K562 (cell line): Measurements from ENCODE around the gene ARSI. TPM values are rescaled to one million over a fixed set of nuclear protein-coding genes. Genes with fewer than 3 reads are reported as not detected.

Experiments
- ATAC-seq: fragments of 200-7000 bp; cut with Tn5 transposase; 3 replicates; pipeline ENCODE4 v1.9.1; 2020; ENCODE audit warnings: moderate library complexity
- BruUV-seq: library from RNA; stranded (reverse); fragments of 400-500 nt; replicated peaks from 2 replicates; lab custom pipeline; 2021; lab: Mats Ljungman, UMichigan
- CTCF ChIA-PET: fragments of 300-600 bp; formaldehyde crosslinking; extraction: SDS; loops from one replicate; lab custom pipeline; 2021; ENCODE audit warnings: low intra/inter-chr PET ratio; lab: Yijun Ruan, JAX
- POLR2A ChIA-PET: fragments of 300-600, 350-650 bp; sonication (Branson Sonifier 250); formaldehyde crosslinking; extraction: SDS; loops from one replicate; lab custom pipeline; 2021; ENCODE audit warnings: antibody characterized with exemption, inconsistent platforms; lab: Yijun Ruan, JAX
- DNase-seq, 4 experiments: peaks; one replicate each; pipeline versions ENCODE4 v3.0.0 to v3.0.0-alpha.2; 2011 to 2018; ENCODE audit warnings: low spot score in 3 of 4, mixed read lengths in 3 of 4; ENCODE audit errors: extremely low read depth in 1 of 4
- FAIRE-seq: peaks from 2 replicates; lab custom pipeline; 2011; peaks lifted over from hg19 to GRCh38; lab: Jason Lieb, UNC
- H2AFZ ChIP-seq: 2 replicates; pipeline ENCODE4 v1.6.0; 2011; ENCODE audit warnings: low read depth, low read length, control low read depth, inconsistent platforms
- H3K27ac ChIP-seq: fragments of 200-600 bp; 3 replicates; pipeline ENCODE4 v1.8.0; 2011; ENCODE audit warnings: low read depth, mild to moderate bottlenecking, control low read depth, inconsistent platforms, low read length, moderate library complexity, mixed read lengths; ENCODE audit errors: extremely low read depth
- H3K27me3 ChIP-seq, 2 experiments: fragments of 300-600 bp in 1 of 2; 2 replicates in 1 of 2; 3 replicates in 1 of 2; pipeline versions ENCODE4 v1.6.0 to v1.8.0; 2011; ENCODE audit warnings: inconsistent platforms in 2 of 2, low read length in 2 of 2, mild to moderate bottlenecking in 1 of 2, mixed read lengths in 1 of 2, moderate library complexity in 1 of 2; ENCODE audit not compliant: control insufficient read depth in 2 of 2, insufficient read depth in 2 of 2
- H3K36me3 ChIP-seq: fragments of 300-600 bp; 3 replicates; pipeline ENCODE4 v1.8.0; 2011; ENCODE audit warnings: mild to moderate bottlenecking, low read length, inconsistent platforms; ENCODE audit not compliant: control insufficient read depth, insufficient read depth
- H3K4me1 ChIP-seq, 2 experiments: fragments of 200-600 bp in 1 of 2; replicated peaks in 1 of 2; 2 replicates in 1 of 2; 3 replicates in 1 of 2; pipeline versions ENCODE4 v1.5.1 to v1.8.0; 2011; ENCODE audit warnings: inconsistent platforms in 2 of 2, low read length in 2 of 2, mild to moderate bottlenecking in 1 of 2, mixed read lengths in 1 of 2, moderate library complexity in 1 of 2; ENCODE audit not compliant: control insufficient read depth in 2 of 2, insufficient read depth in 2 of 2
- H3K4me2 ChIP-seq: 2 replicates; pipeline ENCODE4 v1.6.1; 2011; ENCODE audit warnings: low read length, control low read depth, inconsistent platforms, mixed read lengths; ENCODE audit not compliant: insufficient read depth
- H3K4me3 ChIP-seq: fragments of 200-600 bp; sonication (generic), shearing (Covaris generic); 2 replicates; pipeline ENCODE4 v1.5.1; 2016; ENCODE audit warnings: control low read depth, inconsistent platforms
- H3K79me2 ChIP-seq: fragments of 200-600 bp; 3 replicates; pipeline ENCODE4 v1.8.0; 2011; ENCODE audit warnings: low read length, inconsistent platforms; ENCODE audit not compliant: control insufficient read depth, insufficient read depth
- H3K9ac ChIP-seq, 2 experiments: 2 replicates each; pipeline versions ENCODE4 v1.6.0 to v1.6.1; 2011; ENCODE audit warnings: low read depth in 2 of 2, low read length in 2 of 2, control low read depth in 1 of 2, inconsistent platforms in 1 of 2, mild to moderate bottlenecking in 1 of 2, mixed read lengths in 1 of 2; ENCODE audit not compliant: insufficient read depth in 1 of 2
- H3K9me1 ChIP-seq: one replicate; pipeline ENCODE4 v1.6.0; 2011; ENCODE audit warnings: inconsistent platforms, mild to moderate bottlenecking, low read length, moderate library complexity; ENCODE audit not compliant: control insufficient read depth, insufficient read depth
- H3K9me3 ChIP-seq: replicated peaks from 2 replicates; pipeline ENCODE4 v1.5.1; 2011; ENCODE audit warnings: low read depth, low read length, inconsistent platforms; ENCODE audit not compliant: control insufficient read depth, insufficient read depth
- H4K20me1 ChIP-seq: replicated peaks from 2 replicates; pipeline ENCODE4 v1.6.1; 2011; ENCODE audit warnings: low read length, inconsistent platforms, mixed read lengths; ENCODE audit not compliant: control insufficient read depth, insufficient read depth
- BCOR ChIP-seq: fragments of 450-650 bp; IDR thresholded peaks from 2 replicates; pipeline ENCODE4 v1.6.1; 2016
- NELFE ChIP-seq: IDR thresholded peaks from 2 replicates; pipeline ENCODE4 v1.6.1; 2011; ENCODE audit warnings: mild to moderate bottlenecking; ENCODE audit not compliant: insufficient read depth, insufficient read length
- POLR2AphosphoS5 ChIP-seq: IDR thresholded peaks from 2 replicates; pipeline ENCODE4 v1.6.1; 2011; ENCODE audit warnings: mild to moderate bottlenecking, low read depth, low read length, moderate library complexity; ENCODE audit not compliant: control insufficient read depth, insufficient read depth
- PTRF ChIP-seq: fragments of 450-650 bp; IDR thresholded peaks from 2 replicates; pipeline ENCODE4 v1.6.1; 2016; ENCODE audit warnings: mild to moderate bottlenecking, missing genetic modification characterization, missing compliant biosample characterization
- SMAD2 ChIP-seq: fragments of 150-350 bp; IDR thresholded peaks from 2 replicates; pipeline ENCODE4 v1.6.1; 2014; ENCODE audit warnings: low read depth, mild to moderate bottlenecking, low read length
- TCF3 ChIP-seq: sonication (generic); formaldehyde crosslinking; IDR thresholded peaks from 2 replicates; pipeline ENCODE4 v1.4.0; 2020; ENCODE audit warnings: mild to moderate bottlenecking, missing genetic modification reagents
- ZBTB2 ChIP-seq: fragments of 450-650 bp; IDR thresholded peaks from 2 replicates; pipeline ENCODE4 v1.6.1; 2016; ENCODE audit warnings: antibody characterized with exemption
- ZFP91 ChIP-seq: sonication (generic); formaldehyde crosslinking; IDR thresholded peaks from 2 replicates; pipeline ENCODE4 v1.8.0; 2022; ENCODE audit warnings: mild to moderate bottlenecking, missing genetic modification reagents
- ZNF184 ChIP-seq: sonication (generic); formaldehyde crosslinking; IDR thresholded peaks from 2 replicates; pipeline ENCODE4 v1.5.0; 2020; ENCODE audit warnings: missing genetic modification reagents
- ZNF449 ChIP-seq: fragments of 250-450 bp; sonication (Bioruptor Pico); IDR thresholded peaks from 2 replicates; pipeline ENCODE4 v1.8.0; 2022; ENCODE audit warnings: moderate library complexity, mild to moderate bottlenecking, inconsistent platforms
- whole genome bisulfite sequencing: fragments of 100-300 bp; shearing (Covaris generic); methylation state at CpG from one replicate; pipeline ENCODE4 v1.1.6; 2016; ENCODE audit warnings: low coverage, mixed read lengths; ENCODE audit not compliant: insufficient coverage; ENCODE audit errors: missing lambda C conversion rate; 5-methylcytosine and 5-hydroxymethylcytosine counted together
- in situ Hi-C: fragments of 300-500 bp; cut with MboI; formaldehyde crosslinking; loops from 4 replicates; pipeline ENCODE4 v1.15.0; 2018; ENCODE audit warnings: inconsistent platforms, mixed read lengths
- intact Hi-C: fragments of 100-400 bp; cut with micrococcal nuclease; formaldehyde crosslinking; loops from 2 replicates; pipeline ENCODE4 v1.14.2; 2022
- polyA plus RNA-seq, 8 experiments: library from polyadenylated mRNA; depleted of rRNA in 4 of 8; stranded (reverse) in 5 of 8; unstranded in 3 of 8; fragments of >200 nt; fragmentation: Nextera tagmentation in 2 of 8; fragmentation: Illumina TruSeq in 1 of 8; extraction: Ambion mirVana in 2 of 8; extraction: Trizol in 1 of 8; gene quantifications; 2 replicates each; pipeline versions ENCODE4 v1.2.1 to v1.2.3, GENCODE V29; 2011 to 2014; ENCODE audit warnings: inconsistent platforms in 1 of 8, missing spikeins in 1 of 8
- total RNA-seq, 7 experiments: library from RNA; depleted of rRNA in 6 of 7; stranded (reverse); fragments of >200 nt in 6 of 7; fragmentation: Illumina TruSeq in 2 of 7; extraction: Trizol in 2 of 7; gene quantifications; 2 replicates each; pipeline versions ENCODE4 v1.2.1 to v1.2.3, GENCODE V29; 2011 to 2021; ENCODE audit warnings: low replicate concordance in 1 of 7
- TF ChIP-seq, protein P1 (sequence below): fragments of 250-450 bp; sonication (Bioruptor Pico); IDR thresholded peaks from 2 replicates; pipeline ENCODE4 v1.5.0; 2020; ENCODE audit warnings: mild to moderate bottlenecking

The ARSI gene
- total and polyA plus RNA-seq, 9 of the 15 experiments (the other 6 are each of a cell fraction or from before 2014, with no cell fraction given) = 0.04 to 0.07 TPM; not detected in 7

DNA sequence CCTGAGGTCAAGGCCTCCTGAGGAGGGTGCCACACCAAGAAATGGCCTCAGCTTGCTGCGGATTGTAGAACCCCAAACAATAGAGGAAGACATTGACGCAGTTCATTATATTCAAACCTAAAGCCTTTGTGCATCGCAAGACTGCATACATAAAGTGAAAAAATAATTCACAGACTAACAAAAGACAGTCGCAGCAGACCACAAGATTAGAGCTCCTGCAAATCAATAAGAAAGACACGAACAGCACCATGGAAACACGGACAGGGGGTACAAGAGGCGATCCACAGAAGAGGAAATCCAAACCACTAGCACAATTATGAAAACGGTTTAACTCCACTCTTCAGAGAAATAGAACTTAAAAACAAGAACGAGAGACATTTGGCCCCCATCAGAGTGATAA is 44.7 kb upstream of the ARSI start:
- BruUV-seq = no TSS peak
- CTCF ChIA-PET = interaction anchor here (0.6 kb wide), 1 partner anchor 642 kb away, joined by 3 read pairs; no protein-coding TSS in a partner anchor
- no peak for DNase-seq
- Histone ChIP-seq H2AFZ (no peak overlapping the region), H3K9me1 (no peaks in the 10 kb centered on the region), H3K79me2 (no peaks in the 10 kb centered on the region), H3K36me3 (no peaks in the 10 kb centered on the region), H4K20me1 (0 out of 2 replicates have a peak, but pooled peaks cover 5% of the 10 kb centered on the region), H3K9ac (no peak overlapping the region), H3K4me1 (no peaks in the 10 kb centered on the region; a peak in 1 of 5 replicates), H3K4me3 (no peak overlapping the region), H3K4me2 (no peak overlapping the region), H3K27ac (no peak overlapping the region), H3K27me3 (peaks cover 11 to 20% of the 10 kb centered on the region in 2 experiments; a peak in 4 of 5 replicates), H3K9me3 (no peaks in the 10 kb centered on the region)
- TF ChIP-seq BCOR (no peak), SMAD2 (no peak), ZFP91 (CRISPR knock-in tag) (no peak), POLR2AphosphoS5 (no peak), ZNF449 (no peak), NELFE (no peak), ZBTB2 (no peak), TCF3 (CRISPR knock-in tag) (no peak), PTRF (tag) (no peak), ZNF184 (no peak)
- TF ChIP-seq, protein P1, sequence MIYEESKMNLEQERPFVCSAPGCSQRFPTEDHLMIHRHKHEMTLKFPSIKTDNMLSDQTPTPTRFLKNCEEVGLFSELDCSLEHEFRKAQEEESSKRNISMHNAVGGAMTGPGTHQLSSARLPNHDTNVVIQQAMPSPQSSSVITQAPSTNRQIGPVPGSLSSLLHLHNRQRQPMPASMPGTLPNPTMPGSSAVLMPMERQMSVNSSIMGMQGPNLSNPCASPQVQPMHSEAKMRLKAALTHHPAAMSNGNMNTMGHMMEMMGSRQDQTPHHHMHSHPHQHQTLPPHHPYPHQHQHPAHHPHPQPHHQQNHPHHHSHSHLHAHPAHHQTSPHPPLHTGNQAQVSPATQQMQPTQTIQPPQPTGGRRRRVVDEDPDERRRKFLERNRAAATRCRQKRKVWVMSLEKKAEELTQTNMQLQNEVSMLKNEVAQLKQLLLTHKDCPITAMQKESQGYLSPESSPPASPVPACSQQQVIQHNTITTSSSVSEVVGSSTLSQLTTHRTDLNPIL (CRISPR knock-in tag) = no peak
- intact Hi-C loops (no loop called here), in situ Hi-C loops (loop anchor here (5.0 kb wide), 1 partner anchor 75 kb away; no protein-coding TSS in a partner anchor)
- 15% methylated on average over 9 of the region's 9 CpGs for WGBS
- no peak for ATAC-seq
- POLR2A ChIA-PET = interaction anchor here (1.0 kb wide), 1 partner anchor 19 kb away, joined by 3 read pairs; no protein-coding TSS in a partner anchor
- FAIRE-seq = no peak
